GM10266 (cell line): Measurements from ENCODE around the gene COL24A1.

Experiments
- DNase-seq: peaks from one replicate; pipeline ENCODE4 v3.0.0; 2012; ENCODE audit errors: extremely low spot score
- CTCF ChIP-seq: IDR thresholded peaks from 2 replicates; pipeline ENCODE4 v1.5.1; 2012; ENCODE audit warnings: mild to moderate bottlenecking, low read depth; ENCODE audit not compliant: control insufficient read depth, insufficient read depth; ENCODE audit errors: missing control alignments

Gene COL24A1

DNA sequence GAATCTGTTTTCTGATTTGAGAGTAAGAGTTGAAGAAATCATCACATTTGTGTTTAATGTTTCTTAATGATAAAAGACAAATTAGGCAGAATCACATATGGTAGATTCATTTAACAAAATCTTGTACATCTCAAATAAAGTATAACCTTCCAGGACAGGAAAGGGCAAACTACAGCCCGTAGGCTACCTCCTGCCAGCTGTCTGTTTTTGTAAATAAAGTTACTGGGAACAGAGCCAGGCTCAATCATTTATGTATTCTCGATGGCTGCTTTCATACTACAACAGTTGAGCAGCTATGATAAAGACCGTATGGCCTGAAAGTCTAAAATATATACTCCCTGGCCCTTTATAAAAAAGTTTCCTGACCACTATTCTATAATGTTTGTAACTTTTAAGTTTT, 204.1 kb downstream of the COL24A1 start:
- TF ChIP-seq CTCF = no peak
- DNase-seq = no peak

DNA sequence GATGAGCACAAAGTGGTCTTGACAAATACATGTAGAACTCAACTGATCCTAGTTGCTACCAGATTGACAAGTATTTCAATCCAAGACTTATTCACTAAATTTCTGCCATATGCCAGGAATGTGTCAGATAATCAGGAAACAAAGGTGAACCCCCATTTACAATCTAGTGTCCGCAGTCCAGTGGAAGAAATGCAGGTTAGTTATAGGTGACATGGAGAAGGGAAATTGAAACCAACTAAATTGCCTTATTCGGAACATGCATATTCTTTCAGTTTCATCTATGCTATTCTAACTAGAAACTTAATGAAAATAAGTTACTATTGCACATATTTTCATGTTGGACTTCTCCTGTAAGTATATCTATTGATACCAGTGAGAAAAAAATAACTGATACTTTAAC, 209.4 kb downstream of the COL24A1 start:
- no peak for TF ChIP-seq CTCF
- DNase-seq = no peak

DNA sequence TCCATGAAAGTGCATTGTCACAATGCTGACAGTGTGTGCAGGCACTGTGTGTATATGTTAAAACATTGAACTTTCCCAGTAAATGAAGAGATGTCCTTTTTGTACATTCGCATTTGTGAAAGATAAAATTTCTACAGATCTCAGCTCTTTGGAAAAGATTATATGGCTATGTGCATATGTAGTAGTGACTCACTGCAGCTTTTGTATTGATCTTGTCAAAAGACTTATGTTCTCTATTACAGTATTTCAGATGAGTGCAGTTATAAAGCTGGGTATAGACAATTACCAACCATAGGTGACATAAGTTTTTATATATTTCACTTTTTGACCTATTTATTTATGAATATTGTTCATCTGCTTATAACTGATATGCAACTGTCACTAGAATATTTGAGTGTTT, 212.6 kb downstream of the COL24A1 start:
- DNase-seq = no peak
- TF ChIP-seq CTCF = no peak

- no peak for TF ChIP-seq CTCF
- no peak for DNase-seq
These were observed 213.0 kb downstream of the COL24A1 start for GRCh38 chr1:85943526-85943925.

GRCh38 chr1:85940656-85941306, 215.8 kb downstream of the COL24A1 start:
- no peak for DNase-seq
- no peak for TF ChIP-seq CTCF

GRCh38 chr1:85938829-85939228, 217.7 kb downstream of the COL24A1 start:
- no peak for TF ChIP-seq CTCF
- no peak for DNase-seq

- no peak for DNase-seq
- no peak for TF ChIP-seq CTCF
These were observed 220.1 kb downstream of the COL24A1 start for GRCh38 chr1:85936470-85936869.
